ENCODE data around the gene IDE. TPM values are rescaled to one million over a fixed set of nuclear protein-coding genes. Genes with fewer than 3 reads are reported as not detected.
A peak's percentile ranks its signal among the peaks of the same experiment; 100 is the strongest.
"Not testable (repeated sequence)": the region's sequence is repeated elsewhere in the genome, so short reads cannot be mapped to it uniquely, and the experiment has no call there.

Gene IDE
- total and polyA plus RNA-seq, 8 donors, result 6.9 to 62.4 (median 18.1) TPM

- TF ChIP-seq EP300 (IDR thresholded peaks at IDR 0.05) (no peak), POLR2AphosphoS5 (IDR thresholded peaks at IDR 0.05) (peak; percentile 88 to 98 (median 95)), POLR2A (IDR thresholded peaks at IDR 0.05) (peak in 2 of 4 donors; percentile 48 to 68)
- TF ChIP-seq, protein P1, sequence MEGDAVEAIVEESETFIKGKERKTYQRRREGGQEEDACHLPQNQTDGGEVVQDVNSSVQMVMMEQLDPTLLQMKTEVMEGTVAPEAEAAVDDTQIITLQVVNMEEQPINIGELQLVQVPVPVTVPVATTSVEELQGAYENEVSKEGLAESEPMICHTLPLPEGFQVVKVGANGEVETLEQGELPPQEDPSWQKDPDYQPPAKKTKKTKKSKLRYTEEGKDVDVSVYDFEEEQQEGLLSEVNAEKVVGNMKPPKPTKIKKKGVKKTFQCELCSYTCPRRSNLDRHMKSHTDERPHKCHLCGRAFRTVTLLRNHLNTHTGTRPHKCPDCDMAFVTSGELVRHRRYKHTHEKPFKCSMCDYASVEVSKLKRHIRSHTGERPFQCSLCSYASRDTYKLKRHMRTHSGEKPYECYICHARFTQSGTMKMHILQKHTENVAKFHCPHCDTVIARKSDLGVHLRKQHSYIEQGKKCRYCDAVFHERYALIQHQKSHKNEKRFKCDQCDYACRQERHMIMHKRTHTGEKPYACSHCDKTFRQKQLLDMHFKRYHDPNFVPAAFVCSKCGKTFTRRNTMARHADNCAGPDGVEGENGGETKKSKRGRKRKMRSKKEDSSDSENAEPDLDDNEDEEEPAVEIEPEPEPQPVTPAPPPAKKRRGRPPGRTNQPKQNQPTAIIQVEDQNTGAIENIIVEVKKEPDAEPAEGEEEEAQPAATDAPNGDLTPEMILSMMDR (IDR thresholded peaks at IDR 0.05), result no peak
- intact Hi-C loops (cut with DNase I; ENCODE audit: low total_unique reads), result no loop called here
- Histone ChIP-seq H3K9me3 (no peaks in the 10 kb centered on the region), H3K4me1 (peaks cover 15 to 37% (median 18%) of the 10 kb centered on the region in 4 donors), H3K27me3 (no peaks in the 10 kb centered on the region), H3K36me3 (no peaks in the 10 kb centered on the region), H3K27ac (peak overlapping the region; percentile 84 to 97 (median 92)), H3K4me3 (peak overlapping the region; percentile 63 to 90 (median 82))
- WGBS, 5 donors, result 0 to 1% (median 0%) methylated on average over 24 to 38 of the region's 38 CpGs
- DNase-seq, result peak; percentile 94 to 98
Observed at GRCh38 chr10:92591550-92592022, 17.7 kb upstream of the IDE start.

DNA sequence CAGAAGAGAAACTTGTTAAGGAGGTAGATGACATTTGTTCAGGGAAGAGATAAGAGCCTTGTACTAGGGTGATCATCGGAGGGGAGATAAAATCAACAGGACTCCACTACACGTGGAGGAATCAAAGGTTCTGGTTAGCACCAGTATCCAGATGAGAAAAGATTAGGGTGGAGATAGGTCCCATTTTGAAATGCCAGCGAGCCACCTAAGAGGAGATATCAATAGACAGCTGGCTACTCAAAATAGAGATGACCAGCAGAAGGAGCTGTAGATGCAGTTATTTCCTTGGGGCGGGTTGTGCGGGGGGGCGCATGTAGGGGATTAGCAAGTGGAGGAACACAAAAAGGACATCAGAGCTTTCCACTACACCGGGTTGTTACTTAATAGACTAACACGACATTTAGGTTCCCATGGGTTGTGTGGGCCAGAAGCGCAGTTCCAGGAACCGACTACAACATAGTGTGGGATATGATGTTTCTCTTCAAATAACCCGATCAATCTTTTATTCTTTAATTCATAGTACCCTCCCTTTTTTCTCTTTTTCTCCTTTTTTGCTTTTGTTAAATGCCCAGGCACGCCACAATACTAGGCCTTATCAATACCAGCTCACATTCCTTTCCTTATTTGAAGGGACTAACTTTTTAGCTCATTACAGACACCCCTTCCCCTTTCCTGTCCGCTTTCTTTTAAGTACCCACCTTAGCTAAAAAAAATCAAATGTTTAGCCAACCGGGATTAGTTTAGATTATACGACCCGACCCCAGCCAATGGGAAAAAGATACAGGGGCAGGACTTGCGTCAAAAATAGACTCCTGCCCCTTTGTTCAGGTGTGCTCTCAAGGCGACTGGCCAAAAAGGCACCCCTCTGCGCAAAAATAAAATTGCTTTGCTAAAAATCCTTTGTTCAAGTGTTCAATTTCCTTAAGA lies 17.0 kb upstream of the IDE start:
- H3K4me3 ChIP-seq, result peak overlapping the region; percentile 63 to 90 (median 82)
- peak overlapping the region; percentile 84 to 97 (median 92) for H3K27ac ChIP-seq
- H3K36me3 ChIP-seq, result no peaks in the 10 kb centered on the region
- peak in 1 of 2 donors; percentile 73 for DNase-seq
- peaks cover 15 to 37% (median 18%) of the 10 kb centered on the region in 4 donors for H3K4me1 ChIP-seq
- no peak for TF ChIP-seq POLR2A (IDR thresholded peaks at IDR 0.05)
- TF ChIP-seq POLR2AphosphoS5 (IDR thresholded peaks at IDR 0.05), result no peak
- TF ChIP-seq, protein P1 (IDR thresholded peaks at IDR 0.05), result no peak
- no peak for TF ChIP-seq EP300 (IDR thresholded peaks at IDR 0.05)
- intact Hi-C loops (cut with DNase I; ENCODE audit: low total_unique reads), result no loop called here
- no peaks in the 10 kb centered on the region for H3K27me3 ChIP-seq
- no peaks in the 10 kb centered on the region for H3K9me3 ChIP-seq
- 35 to 46% (median 41%) methylated on average over 19 of the region's 19 CpGs for WGBS, 5 donors

- H3K9me3 ChIP-seq; H3K36me3 ChIP-seq; H3K27me3 ChIP-seq; DNase-seq; H3K4me3 ChIP-seq; intact Hi-C loops (cut with DNase I; ENCODE audit: low total_unique reads); H3K27ac ChIP-seq; H3K4me1 ChIP-seq: not testable (repeated sequence)
- 88 to 93% (median 89%) methylated on average over 6 of the region's 6 CpGs for WGBS, 5 donors
Observed at GRCh38 chr10:92582347-92582746, 8.5 kb upstream of the IDE start.

DNA sequence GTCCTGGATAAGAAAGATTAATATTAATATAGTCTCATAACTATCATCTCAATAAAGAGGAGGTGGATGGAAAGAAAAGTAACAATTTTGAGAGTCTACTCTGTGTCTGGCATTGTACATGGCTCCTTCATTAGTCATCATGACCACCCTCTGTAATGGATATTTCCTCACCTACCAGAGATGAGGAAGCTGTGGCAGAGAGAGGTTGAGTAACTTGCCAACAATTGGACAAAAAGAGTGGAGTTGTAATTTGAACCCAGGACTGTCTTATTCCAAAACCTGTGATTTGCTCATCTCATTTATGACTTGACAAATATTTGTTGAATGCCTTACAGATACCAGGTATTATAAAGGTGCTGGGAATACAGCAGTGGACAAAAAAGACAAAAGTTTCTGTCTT lies 2.1 kb upstream of the IDE start:
- TF ChIP-seq, protein P1 (IDR thresholded peaks at IDR 0.05), result no peak
- no peak for TF ChIP-seq POLR2A (IDR thresholded peaks at IDR 0.05)
- no peak for TF ChIP-seq EP300 (IDR thresholded peaks at IDR 0.05)
- no peak for TF ChIP-seq POLR2AphosphoS5 (IDR thresholded peaks at IDR 0.05)
- intact Hi-C loops (cut with DNase I; ENCODE audit: low total_unique reads), result no loop called here
- no peak overlapping the region for H3K27ac ChIP-seq
- DNase-seq, result no peak
- no peaks in the 10 kb centered on the region for H3K27me3 ChIP-seq
- no peaks in the 10 kb centered on the region for H3K9me3 ChIP-seq
- H3K36me3 ChIP-seq, result no peaks in the 10 kb centered on the region
- no peak overlapping the region for H3K4me3 ChIP-seq
- peaks cover 15 to 30% (median 23%) of the 10 kb centered on the region in 4 donors for H3K4me1 ChIP-seq
